LHCN-M2 (cell line): ENCODE measurements around the gene PIWIL4. TPM values are rescaled to one million over a fixed set of nuclear protein-coding genes. Genes with fewer than 3 reads are reported as not detected.

ENCODE experiments used
- DNase-seq: peaks from one replicate; pipeline ENCODE4 v3.0.0-alpha.2; 2012; ENCODE audit warnings: low read depth
- polyA plus RNA-seq: library from polyadenylated mRNA; unstranded; fragments of >200 nt; gene quantifications from one replicate; pipeline ENCODE4 v1.2.1, GENCODE V29; 2012; ENCODE audit warnings: missing spikeins
- total RNA-seq: library from RNA; depleted of rRNA; stranded (reverse); fragments of >200 nt; gene quantifications from 2 replicates; pipeline ENCODE4 v1.2.3, GENCODE V29; 2014; rRNA removed

PIWIL4 gene
- total RNA-seq = 0.52 and 1.2 TPM in 2 replicates
- 0.36 TPM for polyA plus RNA-seq

GRCh38 chr11:94567181-94567670, at the start of gene PIWIL4:
PIWIL4 (plus strand) TSS chr11:94567368; CDS start chr11:94567519, 151 bp downstream.
- no peak for DNase-seq

- DNase-seq = no peak
These were observed 48.9 kb upstream of the PIWIL4 start for GRCh38 chr11:94518300-94518699.

GRCh38 chr11:94519478-94520084, 47.6 kb upstream of the PIWIL4 start:
- DNase-seq = peak; percentile 20

- no peak for DNase-seq
These were observed 45.5 kb upstream of the PIWIL4 start for GRCh38 chr11:94521684-94522083.

GRCh38 chr11:94524341-94524740, 42.8 kb upstream of the PIWIL4 start:
- no peak for DNase-seq

- DNase-seq = peak; percentile 78
These were observed 41.4 kb upstream of the PIWIL4 start for GRCh38 chr11:94525546-94526324.

GRCh38 chr11:94526645-94527438, 40.3 kb upstream of the PIWIL4 start:
- no peak for DNase-seq

GRCh38 chr11:94528551-94528950, 38.6 kb upstream of the PIWIL4 start:
- peak; percentile 34 for DNase-seq

- no peak for DNase-seq
These were observed 35.0 kb upstream of the PIWIL4 start for GRCh38 chr11:94532211-94532610.

GRCh38 chr11:94533206-94533605, 34.0 kb upstream of the PIWIL4 start:
- DNase-seq = no peak

- no peak for DNase-seq
These were observed 33.2 kb upstream of the PIWIL4 start for GRCh38 chr11:94533696-94534630.

GRCh38 chr11:94536386-94536785, 30.8 kb upstream of the PIWIL4 start:
- DNase-seq = no peak

GRCh38 chr11:94537031-94537600, 30.1 kb upstream of the PIWIL4 start:
- DNase-seq = peak; percentile 46

- no peak for DNase-seq
These were observed 27.7 kb upstream of the PIWIL4 start for GRCh38 chr11:94539420-94539819.

GRCh38 chr11:94543695-94544645, 23.2 kb upstream of the PIWIL4 start, which contains the start of gene FUT4:
FUT4 (plus strand) TSS chr11:94543921; CDS start chr11:94544134, 213 bp downstream.
- peak; percentile 75 for DNase-seq

GRCh38 chr11:94544646-94545263, 22.4 kb upstream of the PIWIL4 start:
- DNase-seq = no peak

- DNase-seq = no peak
These were observed 21.7 kb upstream of the PIWIL4 start for GRCh38 chr11:94545264-94546161.

GRCh38 chr11:94546162-94546470, 21.1 kb upstream of the PIWIL4 start:
- DNase-seq = no peak
